ENCODE data around the gene PTGR3.

The PTGR3 gene

GRCh38 chr18:75235896-75236295 is 27.0 kb upstream of the PTGR3 start:
- no peak for DNase-seq

- no peak for DNase-seq
Measured at GRCh38 chr18:75234901-75235300, 26.0 kb upstream of the PTGR3 start.

- DNase-seq: no peak
Measured at GRCh38 chr18:75231053-75231406, 22.1 kb upstream of the PTGR3 start.

GRCh38 chr18:75230163-75231052 is 21.5 kb upstream of the PTGR3 start:
- no peak for DNase-seq

GRCh38 chr18:75229437-75229836 is 20.5 kb upstream of the PTGR3 start:
- no peak for DNase-seq

GRCh38 chr18:75228967-75229366 is 20.0 kb upstream of the PTGR3 start:
- DNase-seq: no peak

- no peak for DNase-seq
Measured at GRCh38 chr18:75227535-75228296, 18.8 kb upstream of the PTGR3 start.

- no peak for DNase-seq
Measured at GRCh38 chr18:75226956-75227316, 18.0 kb upstream of the PTGR3 start.

- peak; percentile 36 for DNase-seq
Measured at GRCh38 chr18:75226286-75226955, 17.5 kb upstream of the PTGR3 start.

GRCh38 chr18:75223687-75224347 is 14.9 kb upstream of the PTGR3 start:
- peak; percentile 61 for DNase-seq

GRCh38 chr18:75222407-75222806 is 13.5 kb upstream of the PTGR3 start:
- DNase-seq: no peak

- DNase-seq: no peak
Measured at GRCh38 chr18:75221897-75222296, 13.0 kb upstream of the PTGR3 start.

GRCh38 chr18:75221397-75221796 is 12.5 kb upstream of the PTGR3 start:
- DNase-seq: no peak

GRCh38 chr18:75220551-75221355 is 11.8 kb upstream of the PTGR3 start:
- DNase-seq: no peak

- DNase-seq: no peak
Measured at GRCh38 chr18:75219745-75220375, 10.9 kb upstream of the PTGR3 start.

- DNase-seq: no peak
Measured at GRCh38 chr18:75218065-75218923, 9.4 kb upstream of the PTGR3 start.

GRCh38 chr18:75216911-75217689 is 8.2 kb upstream of the PTGR3 start:
- DNase-seq: no peak

- DNase-seq: no peak
Measured at GRCh38 chr18:75216212-75216910, 7.4 kb upstream of the PTGR3 start.

GRCh38 chr18:75215663-75216062 is 6.7 kb upstream of the PTGR3 start:
- no peak for DNase-seq

All from fibroblast of skin of abdomen (primary cell).